Cardiac fibroblast (primary cell): Measurements from ENCODE around the gene TJP3.

ENCODE experiments used
- DNase-seq, 2 donors: peaks; one replicate each; pipeline versions ENCODE4 v3.0.0 to v3.0.0-alpha.2; 2010; ENCODE audit warnings: low read depth in 2 of 2
- H3K4me3 ChIP-seq, 2 donors: replicated peaks in 1 of 2; 1 replicate in 1 of 2; 2 replicates in 1 of 2; pipeline ENCODE4 v1.5.1; 2011; ENCODE audit warnings: low read depth in 2 of 2, low read length in 2 of 2, mild to moderate bottlenecking in 2 of 2, moderate library complexity in 1 of 2
- CTCF ChIP-seq: IDR thresholded peaks from one replicate; pipeline ENCODE4 v1.5.1; 2011; ENCODE audit warnings: low read depth, mild to moderate bottlenecking, low read length, inconsistent platforms

Gene TJP3

GRCh38 chr19:3708207-3708931, at the start of gene TJP3:
TJP3 (plus strand) TSS chr19:3708384; CDS start chr19:3728433, 20,049 bp downstream.
- TF ChIP-seq CTCF = no peak
- DNase-seq = peak in 1 of 2 donors; percentile 36
- H3K4me3 ChIP-seq = no peak within 1 kb of the TSS

- H3K4me3 ChIP-seq = no peak overlapping the region
- no peak for DNase-seq
- no peak for TF ChIP-seq CTCF
Observed at GRCh38 chr19:3658870-3659745, 49.1 kb upstream of the TJP3 start.

- DNase-seq = no peak
- H3K4me3 ChIP-seq = no peak overlapping the region
- TF ChIP-seq CTCF = no peak
Observed at GRCh38 chr19:3659746-3660112, 48.5 kb upstream of the TJP3 start.

GRCh38 chr19:3660493-3661219, 47.5 kb upstream of the TJP3 start:
- TF ChIP-seq CTCF = no peak
- no peak for DNase-seq
- no peak overlapping the region for H3K4me3 ChIP-seq

GRCh38 chr19:3661284-3662238, 46.6 kb upstream of the TJP3 start:
- TF ChIP-seq CTCF = no peak
- no peak for DNase-seq
- H3K4me3 ChIP-seq = no peak overlapping the region

GRCh38 chr19:3663838-3664237, 44.3 kb upstream of the TJP3 start:
- TF ChIP-seq CTCF = no peak
- DNase-seq = no peak
- H3K4me3 ChIP-seq = no peak overlapping the region
